Large intestine (tissue), 3 donors: ENCODE data around the gene XPO6. TPM values are rescaled to one million over a fixed set of nuclear protein-coding genes. Genes with fewer than 3 reads are reported as not detected.

ENCODE experiments used
- DNase-seq, 2 donors: peaks; one replicate each; pipeline versions ENCODE4 v3.0.0 to v3.0.0-alpha.2; 2013
- H3K27ac ChIP-seq: one replicate; pipeline ENCODE4 v1.5.1; 2013; ENCODE audit warnings: low read length
- H3K27me3 ChIP-seq: 2 replicates; pipeline ENCODE4 v1.6.1; 2013; ENCODE audit warnings: low read length; ENCODE audit not compliant: control insufficient read depth, insufficient read depth
- H3K36me3 ChIP-seq: 2 replicates; pipeline ENCODE4 v1.6.1; 2013; ENCODE audit warnings: low read length; ENCODE audit not compliant: control insufficient read depth, insufficient read depth
- H3K4me1 ChIP-seq: one replicate; pipeline ENCODE4 v1.6.1; 2013; ENCODE audit warnings: low read length; ENCODE audit not compliant: control insufficient read depth, insufficient read depth
- H3K4me3 ChIP-seq: one replicate; pipeline ENCODE4 v1.5.1; 2013; ENCODE audit warnings: low read length
- H3K9me3 ChIP-seq: one replicate; pipeline ENCODE4 v1.6.1; 2013; ENCODE audit warnings: mild to moderate bottlenecking, low read depth, low read length, moderate library complexity; ENCODE audit not compliant: control insufficient read depth
- WGBS: methylation state at CpG from one replicate; pipeline ENCODE4 v1.1.5; 2013; ENCODE audit warnings: low lambda C conversion rate; ENCODE audit not compliant: insufficient coverage; 5-methylcytosine and 5-hydroxymethylcytosine counted together
- polyA plus RNA-seq: library from polyadenylated mRNA; unstranded; fragments of 120-200 nt; gene quantifications from one replicate; pipeline ENCODE4 v1.2.1, GENCODE V29; 2013

XPO6 gene
- polyA plus RNA-seq, 1 donor, result 63.4 TPM

DNA sequence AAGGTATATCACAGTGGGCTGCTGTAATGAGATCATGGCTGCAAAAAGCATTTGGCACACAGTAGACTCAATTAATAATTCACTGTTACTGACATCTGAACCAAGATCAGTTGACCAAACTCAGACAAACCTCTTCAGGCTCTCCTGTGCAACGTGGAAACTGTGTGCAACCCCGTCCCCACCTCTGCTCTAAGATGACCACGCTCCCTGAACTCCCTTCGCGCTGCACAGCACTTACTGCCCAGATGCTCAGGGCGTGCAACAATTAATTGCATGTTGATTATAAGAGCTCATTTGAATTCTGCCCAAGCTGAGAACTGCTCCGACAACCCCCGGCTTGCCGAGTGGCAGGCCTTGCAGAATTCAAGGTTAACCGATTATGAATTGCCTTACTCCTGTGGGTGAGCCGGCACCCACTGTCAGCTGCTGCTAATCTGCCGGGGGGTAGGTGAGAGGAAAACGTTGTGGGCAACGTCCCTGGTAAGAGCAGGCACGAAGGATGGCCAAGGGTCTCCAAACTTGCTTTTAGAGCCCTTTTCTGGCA, 147.0 kb downstream of the XPO6 start:
- Histone ChIP-seq H3K27me3 (peaks cover 50% of the 10 kb centered on the region), H3K36me3 (no peaks in the 10 kb centered on the region), H3K4me1 (no peaks in the 10 kb centered on the region), H3K27ac (no peak overlapping the region), H3K4me3 (no peak overlapping the region), H3K9me3 (no peaks in the 10 kb centered on the region)
- DNase-seq, result no peak
- 60% methylated on average over 1 of the region's 15 CpGs for WGBS

- no peaks in the 10 kb centered on the region for H3K4me1 ChIP-seq
- no CpG with 5 or more reads among the region's 3 CpGs for WGBS
- H3K9me3 ChIP-seq, result no peaks in the 10 kb centered on the region
- no peak for DNase-seq
- H3K36me3 ChIP-seq, result no peaks in the 10 kb centered on the region
- H3K27me3 ChIP-seq, result peaks cover 56% of the 10 kb centered on the region
- no peak overlapping the region for H3K4me3 ChIP-seq
- H3K27ac ChIP-seq, result no peak overlapping the region
Observed at GRCh38 chr16:28064150-28064549, 147.6 kb downstream of the XPO6 start.

GRCh38 chr16:28063591-28064061, 148.1 kb downstream of the XPO6 start, which contains the start of gene GSG1L:
GSG1L (minus strand) TSS chr16:28063714; CDS start chr16:28063424, 290 bp downstream.
- DNase-seq, result no peak
- H3K4me3 ChIP-seq, result no peak within 1 kb of the TSS
- WGBS, result no CpG with 5 or more reads among the region's 54 CpGs
- H3K36me3 ChIP-seq, result no peaks in the 10 kb centered on the region
- peaks cover 60% of the 10 kb centered on the region for H3K27me3 ChIP-seq
- H3K27ac ChIP-seq, result no peak within 1 kb of the TSS
- H3K4me1 ChIP-seq, result no peaks in the 10 kb centered on the region
- no peaks in the 10 kb centered on the region for H3K9me3 ChIP-seq

- DNase-seq, result no peak
- H3K4me3 ChIP-seq, result no peak overlapping the region
- no peak overlapping the region for H3K27ac ChIP-seq
- no peaks in the 10 kb centered on the region for H3K9me3 ChIP-seq
- no peaks in the 10 kb centered on the region for H3K36me3 ChIP-seq
- H3K4me1 ChIP-seq, result no peaks in the 10 kb centered on the region
- H3K27me3 ChIP-seq, result peaks cover 60% of the 10 kb centered on the region
- no CpG with 5 or more reads among the region's 99 CpGs for WGBS
Observed at GRCh38 chr16:28062847-28063521, 148.8 kb downstream of the XPO6 start.

DNA sequence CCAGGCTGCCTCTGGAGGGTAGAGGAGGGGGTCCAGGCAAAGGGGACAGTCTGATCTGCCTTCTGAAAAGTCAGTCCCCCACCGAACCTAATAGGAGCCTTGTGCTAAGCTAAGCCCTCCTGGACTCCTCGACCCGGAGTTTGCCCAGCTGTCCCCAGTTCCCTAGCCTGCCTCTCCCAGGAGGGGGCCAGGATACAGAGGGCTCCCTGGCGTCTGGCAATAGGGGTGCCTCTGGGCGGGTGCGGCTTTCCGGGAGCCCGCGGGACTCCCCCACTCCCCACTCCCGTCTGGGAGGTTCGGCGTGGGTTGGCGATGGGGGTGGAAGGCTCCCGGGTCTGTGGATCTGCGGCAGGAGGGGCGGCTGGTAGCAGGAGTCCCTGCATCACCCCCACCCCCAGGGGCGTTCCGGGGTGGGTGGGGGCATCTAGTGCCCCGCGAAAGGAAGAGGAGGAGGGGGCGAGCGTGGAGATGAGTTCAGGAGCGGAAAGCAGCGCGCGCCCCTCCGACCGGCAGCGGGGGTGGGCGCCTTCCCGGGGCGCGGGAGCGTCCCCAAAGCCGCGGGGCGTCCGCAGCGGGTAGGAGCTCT, 149.4 kb downstream of the XPO6 start:
- no peaks in the 10 kb centered on the region for H3K36me3 ChIP-seq
- no CpG with 5 or more reads among the region's 39 CpGs for WGBS
- H3K4me1 ChIP-seq, result no peaks in the 10 kb centered on the region
- peaks cover 60% of the 10 kb centered on the region for H3K27me3 ChIP-seq
- DNase-seq, result no peak
- H3K27ac ChIP-seq, result no peak overlapping the region
- H3K9me3 ChIP-seq, result no peaks in the 10 kb centered on the region
- H3K4me3 ChIP-seq, result no peak overlapping the region

DNA sequence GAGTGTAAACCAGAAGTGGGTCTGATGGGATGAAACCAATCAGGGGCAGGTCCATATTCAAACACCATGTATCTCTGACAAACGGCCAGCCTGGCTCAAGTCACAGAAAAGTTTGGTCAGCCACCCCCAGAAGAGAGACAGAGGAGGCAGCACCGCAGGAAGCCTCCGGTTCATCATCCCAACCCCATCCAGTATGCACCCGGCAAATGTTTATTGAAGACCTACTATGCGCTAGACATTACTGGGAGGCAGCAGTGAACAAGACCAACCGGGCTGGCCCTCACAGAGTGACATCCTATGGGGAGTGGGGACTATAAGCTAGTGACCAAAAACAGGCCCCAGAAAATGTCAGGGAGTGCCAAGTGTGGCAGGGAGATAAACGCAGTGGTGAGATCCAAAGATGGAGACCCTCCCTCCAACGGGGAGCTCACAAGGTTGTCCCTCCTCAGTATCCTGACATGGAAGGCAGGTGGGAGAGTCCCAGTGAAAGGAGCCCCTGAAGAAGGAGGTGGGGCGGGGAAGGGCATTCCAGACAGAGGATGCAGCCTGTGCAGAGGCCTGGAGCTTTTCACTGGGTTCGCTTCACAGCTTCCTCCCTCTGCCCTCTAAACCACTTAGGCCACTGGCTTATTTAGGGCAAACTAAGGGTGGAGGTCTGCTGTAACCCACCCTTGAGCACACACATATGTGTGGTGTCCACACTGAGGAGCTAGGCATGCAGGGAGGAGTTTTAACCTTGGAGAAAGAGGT, 150.2 kb downstream of the XPO6 start:
- 56% methylated on average over 1 of the region's 10 CpGs for WGBS
- no peak for DNase-seq
- no peaks in the 10 kb centered on the region for H3K9me3 ChIP-seq
- no peaks in the 10 kb centered on the region for H3K36me3 ChIP-seq
- no peak overlapping the region for H3K27ac ChIP-seq
- H3K27me3 ChIP-seq, result peaks cover 58% of the 10 kb centered on the region
- H3K4me3 ChIP-seq, result no peak overlapping the region
- no peaks in the 10 kb centered on the region for H3K4me1 ChIP-seq

- DNase-seq, result no peak
- Histone ChIP-seq H3K27ac (no peak overlapping the region), H3K4me1 (no peaks in the 10 kb centered on the region), H3K4me3 (no peak overlapping the region), H3K27me3 (peaks cover 52% of the 10 kb centered on the region), H3K36me3 (no peaks in the 10 kb centered on the region), H3K9me3 (no peaks in the 10 kb centered on the region)
- WGBS, result 42% methylated on average over 3 of the region's 12 CpGs
Observed at GRCh38 chr16:28059841-28060575, 151.8 kb downstream of the XPO6 start.

DNA sequence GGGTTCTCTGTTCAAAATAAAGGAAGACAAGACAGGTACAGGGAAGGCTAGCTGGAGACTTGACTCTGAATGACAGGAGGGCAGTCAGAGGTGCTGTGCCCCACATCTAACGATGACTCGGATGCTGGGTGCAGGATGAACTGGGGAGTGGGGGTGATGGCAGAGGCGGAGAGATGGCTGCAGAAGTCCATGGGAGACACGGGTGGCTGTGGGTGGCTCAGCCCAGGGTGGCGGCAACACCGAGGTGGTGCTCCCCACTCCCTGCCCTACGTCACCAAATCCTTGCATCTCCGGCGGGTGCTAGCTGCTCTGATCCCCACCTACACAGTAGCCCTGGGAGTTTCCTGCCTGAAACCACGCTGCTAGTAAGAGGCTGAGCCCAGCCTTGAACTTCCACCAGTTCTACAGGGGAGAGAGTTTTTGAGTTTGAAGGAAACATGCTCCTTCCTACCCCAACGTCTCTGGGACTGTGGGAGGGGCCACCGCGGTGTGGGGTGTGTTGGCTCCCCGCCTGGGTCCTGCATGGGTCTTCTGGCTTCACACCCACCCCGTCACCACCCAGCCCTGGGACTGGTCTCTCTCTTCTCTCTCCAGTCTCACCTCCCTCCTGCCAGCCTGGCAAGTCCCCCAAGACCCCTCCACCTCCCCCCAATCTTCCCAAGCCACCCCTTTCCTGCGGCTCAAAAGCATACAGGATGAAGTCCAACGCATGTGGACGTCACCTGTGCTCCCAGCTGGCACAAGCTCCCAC, 152.8 kb downstream of the XPO6 start:
- H3K27me3 ChIP-seq, result peaks cover 42% of the 10 kb centered on the region
- H3K4me1 ChIP-seq, result no peaks in the 10 kb centered on the region
- no peak overlapping the region for H3K27ac ChIP-seq
- DNase-seq, result no peak
- no peaks in the 10 kb centered on the region for H3K36me3 ChIP-seq
- H3K4me3 ChIP-seq, result no peak overlapping the region
- WGBS, result no CpG with 5 or more reads among the region's 18 CpGs
- H3K9me3 ChIP-seq, result no peaks in the 10 kb centered on the region

GRCh38 chr16:28057949-28058348, 153.8 kb downstream of the XPO6 start:
- Histone ChIP-seq H3K9me3 (no peaks in the 10 kb centered on the region), H3K27ac (no peak overlapping the region), H3K27me3 (peaks cover 38% of the 10 kb centered on the region), H3K4me1 (no peaks in the 10 kb centered on the region), H3K4me3 (no peak overlapping the region), H3K36me3 (no peaks in the 10 kb centered on the region)
- WGBS, result no CpG with 5 or more reads among the region's 8 CpGs
- DNase-seq, result no peak
